PC-3 (cell line): ENCODE measurements around the gene GON7. TPM values are rescaled to one million over a fixed set of nuclear protein-coding genes. Genes with fewer than 3 reads are reported as not detected.
A peak's percentile ranks its signal among the peaks of the same experiment; 100 is the strongest.

Experiments
- ATAC-seq: fragments of 200-7000 bp; cut with Tn5 transposase; 2 replicates; pipeline ENCODE4 v1.9.1; 2020; ENCODE audit warnings: mild to moderate bottlenecking, moderate library complexity
- BruUV-seq: library from RNA; stranded (reverse); fragments of 400-500 nt; replicated peaks from 2 replicates; lab custom pipeline; 2021; lab: Mats Ljungman, UMichigan
- CTCF ChIA-PET: fragments of 300-600 bp; sonication (Branson Sonifier 250); formaldehyde crosslinking; loops from one replicate; lab custom pipeline; 2022; ENCODE audit warnings: antibody characterized with exemption; lab: Charles Lee
- POLR2A ChIA-PET: fragments of 300-600 bp; sonication (Branson Sonifier 250); formaldehyde crosslinking; loops from one replicate; lab custom pipeline; 2022; ENCODE audit warnings: antibody characterized with exemption; ENCODE audit not compliant: unreplicated experiment; lab: Charles Lee
- DNase-seq: peaks from one replicate; pipeline ENCODE4 v3.0.0-alpha.2; 2015
- H2AFZ ChIP-seq: fragments of 300-600 bp; sonication (generic); 2 replicates; pipeline ENCODE4 v1.6.0; 2016; ENCODE audit warnings: antibody characterized with exemption, low read length
- H3F3A ChIP-seq: fragments of 300-600 bp; sonication (generic); one replicate; pipeline ENCODE4 v1.6.0; 2017; ENCODE audit warnings: antibody characterized with exemption, low read length, control low read depth, mild to moderate bottlenecking; ENCODE audit not compliant: unreplicated experiment
- H3K27ac ChIP-seq: fragments of 300-600 bp; sonication (generic); 2 replicates; pipeline ENCODE4 v1.5.1; 2016; ENCODE audit warnings: mild to moderate bottlenecking, low read length
- H3K27me3 ChIP-seq: fragments of 300-600 bp; sonication (generic); 2 replicates; pipeline ENCODE4 v1.6.1; 2016; ENCODE audit warnings: low read length, mixed read lengths
- H3K36me3 ChIP-seq: fragments of 300-600 bp; sonication (generic); 2 replicates; pipeline ENCODE4 v1.6.1; 2016; ENCODE audit warnings: low read depth, mixed run types, low read length, mixed read lengths
- H3K4me1 ChIP-seq: fragments of 300-600 bp; sonication (generic); 2 replicates; pipeline ENCODE4 v1.5.1; 2016; ENCODE audit warnings: low read length; ENCODE audit not compliant: insufficient read depth
- H3K4me2 ChIP-seq: fragments of 300-600 bp; sonication (generic); 2 replicates; pipeline ENCODE4 v1.6.0; 2016; ENCODE audit warnings: low read length
- H3K4me3 ChIP-seq: fragments of 300-600 bp; sonication (generic); 2 replicates; pipeline ENCODE4 v1.5.1; 2016; ENCODE audit warnings: mild to moderate bottlenecking, low read length, mixed read lengths
- H3K79me2 ChIP-seq: fragments of 300-600 bp; sonication (generic); 2 replicates; pipeline ENCODE4 v1.6.1; 2017; ENCODE audit warnings: low read length, mixed read lengths
- H3K9ac ChIP-seq: fragments of 300-600 bp; sonication (generic); 2 replicates; pipeline ENCODE4 v1.6.0; 2016; ENCODE audit warnings: mild to moderate bottlenecking, low read length
- H3K9me2 ChIP-seq: fragments of 300-600 bp; sonication (generic); replicated peaks from 2 replicates; pipeline ENCODE4 v1.6.1; 2016; ENCODE audit warnings: mixed run types, low read length, mixed read lengths
- H3K9me3 ChIP-seq: fragments of 300-600 bp; sonication (generic); 2 replicates; pipeline ENCODE4 v1.6.1; 2016; ENCODE audit warnings: low read length, mixed read lengths
- H4K20me1 ChIP-seq: fragments of 300-600 bp; sonication (generic); 2 replicates; pipeline ENCODE4 v1.6.1; 2016; ENCODE audit warnings: low read length, mixed read lengths
- CTCF ChIP-seq: fragments of 300-600 bp; sonication (generic); conservative IDR thresholded peaks from 2 replicates; pipeline ENCODE4 v1.5.1; 2017; ENCODE audit warnings: antibody characterized with exemption, low read depth, mild to moderate bottlenecking, low read length
- EZH2 ChIP-seq: fragments of 300-600 bp; sonication (generic); IDR thresholded peaks from one replicate; pipeline ENCODE4 v1.6.1; 2017; ENCODE audit warnings: antibody characterized with exemption, mild to moderate bottlenecking, low read length; ENCODE audit not compliant: unreplicated experiment
- EZH2phosphoT487 ChIP-seq: fragments of 300-600 bp; sonication (generic); IDR thresholded peaks from 2 replicates; pipeline ENCODE4 v1.6.1; 2018; ENCODE audit warnings: mild to moderate bottlenecking, antibody characterized with exemption, low read length, borderline replicate concordance
- intact Hi-C: fragments of 100-400 bp; cut with micrococcal nuclease; formaldehyde crosslinking; loops from 2 replicates; pipeline ENCODE4 v1.9.0; 2023
- total RNA-seq: library from RNA; depleted of rRNA; stranded (reverse); fragments of >200 nt; gene quantifications from 2 replicates; pipeline ENCODE4 v1.2.3, GENCODE V29; 2014

The GON7 gene
- total RNA-seq, 1 experiment from 2014 or later: 45.4 TPM

DNA sequence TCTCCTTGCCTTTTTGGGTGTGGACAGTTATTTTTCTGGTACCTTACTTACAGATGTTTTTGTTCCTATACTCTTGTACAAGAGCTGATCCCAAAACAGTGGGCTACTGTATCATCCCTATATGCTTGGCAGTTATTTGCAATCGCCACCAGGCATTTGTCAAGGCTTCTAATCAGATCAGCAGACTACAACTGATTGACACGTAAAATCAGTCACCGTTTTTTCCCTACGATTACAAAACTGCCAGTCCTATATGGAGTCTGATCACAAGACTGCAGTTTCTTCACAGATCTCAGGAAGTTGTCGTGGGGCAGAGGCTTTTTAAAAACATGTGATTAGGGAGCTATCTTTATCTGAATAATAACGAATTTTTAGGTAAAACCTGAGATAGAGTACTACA lies 20.4 kb downstream of the GON7 start:
- peak overlapping the region; percentile 93; the same call in 1 of the 2 replicates for H3K4me3 ChIP-seq
- ATAC-seq: no peak
- no peak overlapping the region for H3K27ac ChIP-seq
- intact Hi-C loops: no loop called here
- H2AFZ ChIP-seq: no peak overlapping the region
- H3K9ac ChIP-seq: no peak overlapping the region
- peaks cover 13% of the 10 kb centered on the region; the same call in 1 of the 2 replicates for H3K36me3 ChIP-seq
- peaks cover 19% of the 10 kb centered on the region for H3K4me1 ChIP-seq
- H3K9me2 ChIP-seq: no peaks in the 10 kb centered on the region
- POLR2A ChIA-PET: interaction anchor here (0.8 kb wide), 1 partner anchor 20 kb away, joined by 3 read pairs; the partner anchor contains the start of genes GON7 and UBR7
- H3K9me3 ChIP-seq: no peaks in the 10 kb centered on the region
- no peaks in the 10 kb centered on the region for H3K27me3 ChIP-seq
- TF ChIP-seq EZH2 (no peak), EZH2phosphoT487 (no peak), CTCF (no peak)
- CTCF ChIA-PET: no interaction called here
- DNase-seq: no peak
- H3K79me2 ChIP-seq: peaks cover 46% of the 10 kb centered on the region
- H4K20me1 ChIP-seq: 0 out of 2 replicates have a peak, but pooled peaks cover 8% of the 10 kb centered on the region
- no peaks in the 10 kb centered on the region for H3F3A ChIP-seq
- peak overlapping the region; percentile 92 for H3K4me2 ChIP-seq
- BruUV-seq: TSS peak; percentile 61

DNA sequence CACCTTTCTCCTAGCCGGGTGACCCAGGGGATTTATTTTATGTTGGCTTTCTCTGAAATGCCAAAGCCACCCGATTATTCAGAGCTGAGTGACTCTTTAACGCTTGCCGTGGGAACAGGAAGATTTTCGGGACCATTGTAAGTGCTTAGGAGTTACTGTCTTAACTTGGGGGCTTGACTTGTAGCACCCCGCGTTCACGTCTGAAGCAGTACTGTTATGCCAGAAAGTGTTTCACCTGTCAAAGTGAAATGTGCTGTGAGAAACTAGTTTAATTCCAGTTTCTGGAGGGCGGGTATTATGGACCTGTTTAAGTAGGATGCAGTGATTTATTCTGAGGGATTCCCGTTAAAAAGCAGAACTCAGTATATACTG lies 21.5 kb downstream of the GON7 start:
- no TSS peak for BruUV-seq
- DNase-seq (peak; percentile 10), ATAC-seq (peak; percentile 2; the same call in 1 of the 2 replicates)
- Histone ChIP-seq H3K79me2 (peaks cover 46% of the 10 kb centered on the region), H4K20me1 (0 out of 2 replicates have a peak, but pooled peaks cover 8% of the 10 kb centered on the region), H3K9ac (peak overlapping the region; percentile 74), H3K36me3 (peaks cover 13% of the 10 kb centered on the region; the same call in 1 of the 2 replicates), H2AFZ (peak overlapping the region; percentile 79; the same call in 1 of the 2 replicates), H3K9me3 (no peaks in the 10 kb centered on the region), H3F3A (no peaks in the 10 kb centered on the region), H3K27ac (peak overlapping the region; percentile 62), H3K9me2 (no peaks in the 10 kb centered on the region), H3K4me2 (peak overlapping the region; percentile 92), H3K4me1 (peaks cover 19% of the 10 kb centered on the region), H3K27me3 (no peaks in the 10 kb centered on the region), H3K4me3 (peak overlapping the region; percentile 93)
- POLR2A ChIA-PET: interaction anchor here (0.6 to 0.7 kb wide), 2 partner anchors 22 to 237 kb away, joined by 3 to 5 read pairs; partner anchors contain the start of genes GON7 and UBR7
- TF ChIP-seq EZH2phosphoT487: no peak
- TF ChIP-seq EZH2: no peak
- TF ChIP-seq CTCF: no peak
- intact Hi-C loops: loop anchor here (2.0 kb wide), 1 partner anchor 21 kb away; the partner anchor contains the start of genes GON7 and UBR7
- CTCF ChIA-PET: interaction anchor here (1.1 kb wide), 1 partner anchor 34 kb away, joined by 5 read pairs; no protein-coding TSS in a partner anchor
